ENCODE measurements around the gene EP400. TPM values are rescaled to one million over a fixed set of nuclear protein-coding genes. Genes with fewer than 3 reads are reported as not detected.

EP400 gene
- total and polyA plus RNA-seq, 2 of the 13 experiments (the other 11 are each of a cell fraction or from before 2014, with no cell fraction given), result 4.9 to 5.0 TPM

DNA sequence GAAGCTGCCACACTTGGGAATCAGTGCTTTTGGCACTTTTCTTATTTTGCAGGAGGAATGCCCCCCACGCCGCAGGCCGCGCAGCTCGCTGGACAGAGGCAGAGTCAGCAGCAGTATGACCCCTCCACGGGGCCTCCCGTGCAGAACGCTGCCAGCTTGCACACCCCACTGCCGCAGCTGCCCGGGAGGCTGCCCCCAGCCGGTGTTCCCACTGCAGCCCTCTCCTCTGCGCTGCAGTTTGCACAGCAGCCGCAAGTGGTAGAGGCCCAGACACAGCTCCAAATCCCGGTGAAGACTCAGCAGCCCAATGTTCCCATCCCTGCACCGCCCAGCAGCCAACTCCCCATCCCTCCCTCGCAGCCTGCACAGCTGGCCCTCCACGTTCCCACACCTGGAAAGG, 32.3 kb downstream of the EP400 start:
- ChIA-PET CTCF (ENCODE audit: low intra/inter-chr PET ratio, low total read pairs) (no interaction called here), POLR2A (no interaction called here)
- TF ChIP-seq, protein P1, sequence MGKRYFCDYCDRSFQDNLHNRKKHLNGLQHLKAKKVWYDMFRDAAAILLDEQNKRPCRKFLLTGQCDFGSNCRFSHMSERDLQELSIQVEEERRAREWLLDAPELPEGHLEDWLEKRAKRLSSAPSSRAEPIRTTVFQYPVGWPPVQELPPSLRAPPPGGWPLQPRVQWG (CRISPR knock-in tag; IDR thresholded peaks at IDR 0.05; ENCODE audit: borderline replicate concordance, low read depth), result no peak
- no peak for TF ChIP-seq ZFYVE20 (CRISPR knock-in tag; IDR thresholded peaks at IDR 0.05; ENCODE audit: borderline replicate concordance, low read depth)
- no peak for TF ChIP-seq HMGA1 (CRISPR knock-in tag; conservative IDR thresholded peaks at IDR 0.05)
- no peak for TF ChIP-seq PLRG1 (conservative IDR thresholded peaks at IDR 0.05)
- no peak for TF ChIP-seq HHEX (CRISPR knock-in tag; IDR thresholded peaks at IDR 0.05)
- TF ChIP-seq, protein P2, sequence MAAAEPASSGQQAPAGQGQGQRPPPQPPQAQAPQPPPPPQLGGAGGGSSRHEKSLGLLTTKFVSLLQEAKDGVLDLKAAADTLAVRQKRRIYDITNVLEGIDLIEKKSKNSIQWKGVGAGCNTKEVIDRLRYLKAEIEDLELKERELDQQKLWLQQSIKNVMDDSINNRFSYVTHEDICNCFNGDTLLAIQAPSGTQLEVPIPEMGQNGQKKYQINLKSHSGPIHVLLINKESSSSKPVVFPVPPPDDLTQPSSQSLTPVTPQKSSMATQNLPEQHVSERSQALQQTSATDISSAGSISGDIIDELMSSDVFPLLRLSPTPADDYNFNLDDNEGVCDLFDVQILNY (CRISPR knock-in tag; conservative IDR thresholded peaks at IDR 0.05), result no peak
- TF ChIP-seq, protein P3, sequence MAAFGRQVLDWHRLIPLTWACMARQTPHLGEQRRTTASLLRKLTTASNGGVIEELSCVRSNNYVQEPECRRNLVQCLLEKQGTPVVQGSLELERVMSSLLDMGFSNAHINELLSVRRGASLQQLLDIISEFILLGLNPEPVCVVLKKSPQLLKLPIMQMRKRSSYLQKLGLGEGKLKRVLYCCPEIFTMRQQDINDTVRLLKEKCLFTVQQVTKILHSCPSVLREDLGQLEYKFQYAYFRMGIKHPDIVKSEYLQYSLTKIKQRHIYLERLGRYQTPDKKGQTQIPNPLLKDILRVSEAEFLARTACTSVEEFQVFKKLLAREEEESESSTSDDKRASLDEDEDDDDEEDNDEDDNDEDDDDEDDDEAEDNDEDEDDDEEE (CRISPR knock-in tag; IDR thresholded peaks at IDR 0.05), result no peak
- no peak for TF ChIP-seq HOXA9 (CRISPR knock-in tag; IDR thresholded peaks at IDR 0.05; ENCODE audit: borderline replicate concordance)
- TF ChIP-seq, protein P4, sequence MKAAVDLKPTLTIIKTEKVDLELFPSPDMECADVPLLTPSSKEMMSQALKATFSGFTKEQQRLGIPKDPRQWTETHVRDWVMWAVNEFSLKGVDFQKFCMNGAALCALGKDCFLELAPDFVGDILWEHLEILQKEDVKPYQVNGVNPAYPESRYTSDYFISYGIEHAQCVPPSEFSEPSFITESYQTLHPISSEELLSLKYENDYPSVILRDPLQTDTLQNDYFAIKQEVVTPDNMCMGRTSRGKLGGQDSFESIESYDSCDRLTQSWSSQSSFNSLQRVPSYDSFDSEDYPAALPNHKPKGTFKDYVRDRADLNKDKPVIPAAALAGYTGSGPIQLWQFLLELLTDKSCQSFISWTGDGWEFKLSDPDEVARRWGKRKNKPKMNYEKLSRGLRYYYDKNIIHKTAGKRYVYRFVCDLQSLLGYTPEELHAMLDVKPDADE (CRISPR knock-in tag; IDR thresholded peaks at IDR 0.05), result no peak
- TF ChIP-seq FOXM1 (CRISPR knock-in tag; IDR thresholded peaks at IDR 0.05), result no peak
- TF ChIP-seq, protein P5, sequence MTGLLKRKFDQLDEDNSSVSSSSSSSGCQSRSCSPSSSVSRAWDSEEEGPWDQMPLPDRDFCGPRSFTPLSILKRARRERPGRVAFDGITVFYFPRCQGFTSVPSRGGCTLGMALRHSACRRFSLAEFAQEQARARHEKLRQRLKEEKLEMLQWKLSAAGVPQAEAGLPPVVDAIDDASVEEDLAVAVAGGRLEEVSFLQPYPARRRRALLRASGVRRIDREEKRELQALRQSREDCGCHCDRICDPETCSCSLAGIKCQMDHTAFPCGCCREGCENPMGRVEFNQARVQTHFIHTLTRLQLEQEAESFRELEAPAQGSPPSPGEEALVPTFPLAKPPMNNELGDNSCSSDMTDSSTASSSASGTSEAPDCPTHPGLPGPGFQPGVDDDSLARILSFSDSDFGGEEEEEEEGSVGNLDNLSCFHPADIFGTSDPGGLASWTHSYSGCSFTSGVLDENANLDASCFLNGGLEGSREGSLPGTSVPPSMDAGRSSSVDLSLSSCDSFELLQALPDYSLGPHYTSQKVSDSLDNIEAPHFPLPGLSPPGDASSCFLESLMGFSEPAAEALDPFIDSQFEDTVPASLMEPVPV (CRISPR knock-in tag; IDR thresholded peaks at IDR 0.05), result no peak
- TF ChIP-seq SRY (CRISPR knock-in tag; IDR thresholded peaks at IDR 0.05), result no peak
- TF ChIP-seq CREB1 (IDR thresholded peaks at IDR 0.05), result no peak
- TF ChIP-seq CREB1 (CRISPR knock-in tag; IDR thresholded peaks at IDR 0.05), result no peak
- no peak for TF ChIP-seq HNF4G (IDR thresholded peaks at IDR 0.05; ENCODE audit: borderline replicate concordance, low read depth, low read length)
- no peak for TF ChIP-seq HNF4G (CRISPR knock-in tag; IDR thresholded peaks at IDR 0.05; ENCODE audit: borderline replicate concordance, low read depth)
- TF ChIP-seq ZNF224 (CRISPR knock-in tag; IDR thresholded peaks at IDR 0.05), result no peak
- TF ChIP-seq, protein P6, sequence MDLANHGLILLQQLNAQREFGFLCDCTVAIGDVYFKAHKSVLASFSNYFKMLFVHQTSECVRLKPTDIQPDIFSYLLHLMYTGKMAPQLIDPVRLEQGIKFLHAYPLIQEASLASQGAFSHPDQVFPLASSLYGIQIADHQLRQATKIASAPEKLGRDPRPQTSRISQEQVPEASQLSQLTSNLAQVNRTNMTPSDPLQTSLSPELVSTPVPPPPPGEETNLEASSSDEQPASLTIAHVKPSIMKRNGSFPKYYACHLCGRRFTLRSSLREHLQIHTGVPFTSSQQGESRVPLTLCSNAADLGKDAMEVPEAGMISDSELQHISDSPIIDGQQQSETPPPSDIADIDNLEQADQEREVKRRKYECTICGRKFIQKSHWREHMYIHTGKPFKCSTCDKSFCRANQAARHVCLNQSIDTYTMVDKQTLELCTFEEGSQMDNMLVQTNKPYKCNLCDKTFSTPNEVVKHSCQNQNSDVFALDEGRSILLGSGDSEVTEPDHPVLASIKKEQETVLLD (CRISPR knock-in tag; IDR thresholded peaks at IDR 0.05; ENCODE audit: low read depth), result no peak
- TF ChIP-seq ATAD3A (CRISPR knock-in tag; IDR thresholded peaks at IDR 0.05), result no peak
- no peak for TF ChIP-seq ZNF484 (CRISPR knock-in tag; IDR thresholded peaks at IDR 0.05; ENCODE audit: borderline replicate concordance, low read depth)
- Histone ChIP-seq H3K4me1 (ENCODE audit: insufficient read depth, low read length) (no peaks in the 10 kb centered on the region), H3K9ac (ENCODE audit: insufficient read depth, low read depth, low read length) (no peak overlapping the region), H3K79me2 (ENCODE audit: insufficient read depth, low read length) (peaks cover 5% of the 10 kb centered on the region), H3K4me3 (replicated peaks in 1 of 3; ENCODE audit: insufficient read depth in 1 of 3, low read depth in 2 of 3, low read length in 3 of 3) (no peak overlapping the region), H3K4me2 (ENCODE audit: low read depth, low read length) (no peak overlapping the region), H3K27ac (ENCODE audit: extremely low read length, insufficient read depth, low read length) (no peak overlapping the region), H2AFZ (ENCODE audit: low read length) (no peak overlapping the region), H3K36me3 (replicated peaks in 1 of 2; ENCODE audit: control insufficient read depth in 1 of 2, insufficient read depth in 2 of 2, low read length in 2 of 2) (peaks cover 26 to 63% of the 10 kb centered on the region in 2 experiments), H3K9me3 (ENCODE audit: low read length) (no peaks in the 10 kb centered on the region), H4K20me1 (ENCODE audit: insufficient read depth, low read length) (no peaks in the 10 kb centered on the region), H3K27me3 (ENCODE audit: control insufficient read depth in 1 of 2, insufficient read depth in 2 of 2, low read length in 2 of 2) (no peaks in the 10 kb centered on the region)
- in situ Hi-C loops (cut with HindIII; ENCODE audit: extremely low pct_ligation_motif_present, low pct_unique_long_range_greater_than_20kb) (no loop called here), intact Hi-C loops (cut with micrococcal nuclease; ENCODE audit: unreplicated experiment) (no loop called here)
- 98% methylated on average over 16 of the region's 17 CpGs for WGBS (ENCODE audit: low lambda C conversion rate)
- FAIRE-seq (no peak), ATAC-seq (no peak), DNase-seq (ENCODE audit: low spot score) (no peak)
- no TSS peak for BruUV-seq (replicated peaks)
